ENCODE results near the gene GMDS. TPM values are rescaled to one million over a fixed set of nuclear protein-coding genes. Genes with fewer than 3 reads are reported as not detected.

The GMDS gene
- total RNA-seq, 2 experiments from 2014 or later = 38.4 to 41.3 TPM

GRCh38 chr6:1665214-1665613 is 580.2 kb downstream of the GMDS start:
- CTCF ChIA-PET = interaction anchor here (0.6 kb wide), 1 partner anchor 181 kb away, joined by 4 read pairs; no protein-coding TSS in a partner anchor
- Mint-ChIP-seq H3K4me1 (ENCODE audit: low read depth) (no peaks in the 10 kb centered on the region), H3K4me3 (no peak overlapping the region), H3K9me3 (no peaks in the 10 kb centered on the region), H3K27ac (no peak overlapping the region), H3K36me3 (ENCODE audit: low read depth) (peaks cover 3% of the 10 kb centered on the region), H3K27me3 (ENCODE audit: low read depth) (no peaks in the 10 kb centered on the region)
- no peak for DNase-seq
- intact Hi-C loops (cut with micrococcal nuclease) = no loop called here

- Mint-ChIP-seq H3K9me3 (no peaks in the 10 kb centered on the region), H3K4me3 (no peak overlapping the region), H3K27me3 (ENCODE audit: low read depth) (no peaks in the 10 kb centered on the region), H3K27ac (no peak overlapping the region), H3K36me3 (ENCODE audit: low read depth) (peaks cover 3% of the 10 kb centered on the region), H3K4me1 (ENCODE audit: low read depth) (no peaks in the 10 kb centered on the region)
- DNase-seq = no peak
- intact Hi-C loops (cut with micrococcal nuclease) = no loop called here
- CTCF ChIA-PET = no interaction called here
These were observed 581.1 kb downstream of the GMDS start for GRCh38 chr6:1664329-1664728.

GRCh38 chr6:1663511-1663910 is 581.9 kb downstream of the GMDS start:
- Mint-ChIP-seq H3K4me1 (ENCODE audit: low read depth) (no peaks in the 10 kb centered on the region), H3K27ac (no peak overlapping the region), H3K9me3 (no peaks in the 10 kb centered on the region)

GRCh38 chr6:1662534-1662933 is 582.9 kb downstream of the GMDS start:
- no peaks in the 10 kb centered on the region for H3K9me3 Mint-ChIP-seq
- CTCF ChIA-PET = interaction anchor here (0.7 kb wide), 1 partner anchor 96 kb away, joined by 3 read pairs; no protein-coding TSS in a partner anchor
- no peak for DNase-seq
- H3K27me3 Mint-ChIP-seq (ENCODE audit: low read depth) = no peaks in the 10 kb centered on the region
- H3K4me1 Mint-ChIP-seq (ENCODE audit: low read depth) = no peaks in the 10 kb centered on the region
- H3K36me3 Mint-ChIP-seq (ENCODE audit: low read depth) = peaks cover 4% of the 10 kb centered on the region
- H3K4me3 Mint-ChIP-seq = no peak overlapping the region
- no peak overlapping the region for H3K27ac Mint-ChIP-seq
- intact Hi-C loops (cut with micrococcal nuclease) = no loop called here

More at GRCh38 chr6:1663511-1663910, 581.9 kb downstream of the GMDS start:
- no peak overlapping the region for H3K4me3 Mint-ChIP-seq
- intact Hi-C loops (cut with micrococcal nuclease) = no loop called here
- peaks cover 3% of the 10 kb centered on the region for H3K36me3 Mint-ChIP-seq (ENCODE audit: low read depth)
- DNase-seq = no peak
- CTCF ChIA-PET = no interaction called here
- no peaks in the 10 kb centered on the region for H3K27me3 Mint-ChIP-seq (ENCODE audit: low read depth)

- no peaks in the 10 kb centered on the region for H3K4me1 Mint-ChIP-seq (ENCODE audit: low read depth)
- no peak overlapping the region for H3K4me3 Mint-ChIP-seq
- no peaks in the 10 kb centered on the region for H3K27me3 Mint-ChIP-seq (ENCODE audit: low read depth)
- H3K9me3 Mint-ChIP-seq = no peaks in the 10 kb centered on the region
- intact Hi-C loops (cut with micrococcal nuclease) = no loop called here
- no peak overlapping the region for H3K27ac Mint-ChIP-seq
- DNase-seq = no peak
- H3K36me3 Mint-ChIP-seq (ENCODE audit: low read depth) = peaks cover 6% of the 10 kb centered on the region
- CTCF ChIA-PET = no interaction called here
These were observed 585.6 kb downstream of the GMDS start for GRCh38 chr6:1659816-1660215.

GRCh38 chr6:1658212-1659005 is 587.0 kb downstream of the GMDS start:
- intact Hi-C loops (cut with micrococcal nuclease) = no loop called here
- CTCF ChIA-PET = no interaction called here
- H3K9me3 Mint-ChIP-seq = no peaks in the 10 kb centered on the region
- no peak overlapping the region for H3K27ac Mint-ChIP-seq
- no peaks in the 10 kb centered on the region for H3K27me3 Mint-ChIP-seq (ENCODE audit: low read depth)
- H3K4me3 Mint-ChIP-seq = no peak overlapping the region
- peaks cover 6% of the 10 kb centered on the region for H3K36me3 Mint-ChIP-seq (ENCODE audit: low read depth)
- no peak for DNase-seq
- H3K4me1 Mint-ChIP-seq (ENCODE audit: low read depth) = no peaks in the 10 kb centered on the region

GRCh38 chr6:1657771-1658165 is 587.6 kb downstream of the GMDS start:
- Mint-ChIP-seq H3K4me3 (no peak overlapping the region), H3K27ac (no peak overlapping the region), H3K4me1 (ENCODE audit: low read depth) (no peaks in the 10 kb centered on the region), H3K36me3 (ENCODE audit: low read depth) (peaks cover 6% of the 10 kb centered on the region), H3K9me3 (no peaks in the 10 kb centered on the region), H3K27me3 (ENCODE audit: low read depth) (no peaks in the 10 kb centered on the region)
- CTCF ChIA-PET = no interaction called here
- intact Hi-C loops (cut with micrococcal nuclease) = no loop called here
- no peak for DNase-seq

GRCh38 chr6:1657116-1657770 is 588.2 kb downstream of the GMDS start:
- no peaks in the 10 kb centered on the region for H3K9me3 Mint-ChIP-seq
- H3K27me3 Mint-ChIP-seq (ENCODE audit: low read depth) = no peaks in the 10 kb centered on the region
- DNase-seq = no peak
- intact Hi-C loops (cut with micrococcal nuclease) = no loop called here
- CTCF ChIA-PET = no interaction called here
- H3K36me3 Mint-ChIP-seq (ENCODE audit: low read depth) = peaks cover 6% of the 10 kb centered on the region
- H3K4me3 Mint-ChIP-seq = no peak overlapping the region
- no peak overlapping the region for H3K27ac Mint-ChIP-seq
- no peaks in the 10 kb centered on the region for H3K4me1 Mint-ChIP-seq (ENCODE audit: low read depth)

- intact Hi-C loops (cut with micrococcal nuclease) = no loop called here
- Mint-ChIP-seq H3K36me3 (ENCODE audit: low read depth) (peaks cover 2% of the 10 kb centered on the region), H3K27ac (no peak overlapping the region), H3K4me3 (no peak overlapping the region), H3K4me1 (ENCODE audit: low read depth) (no peaks in the 10 kb centered on the region), H3K27me3 (ENCODE audit: low read depth) (no peaks in the 10 kb centered on the region), H3K9me3 (no peaks in the 10 kb centered on the region)
- DNase-seq = no peak
- CTCF ChIA-PET = no interaction called here
These were observed 591.4 kb downstream of the GMDS start for GRCh38 chr6:1654054-1654453.

- CTCF ChIA-PET = no interaction called here
- DNase-seq = no peak
- Mint-ChIP-seq H3K4me3 (no peak overlapping the region), H3K27ac (no peak overlapping the region), H3K27me3 (ENCODE audit: low read depth) (no peaks in the 10 kb centered on the region), H3K36me3 (ENCODE audit: low read depth) (peaks cover 1% of the 10 kb centered on the region), H3K9me3 (no peaks in the 10 kb centered on the region), H3K4me1 (ENCODE audit: low read depth) (no peaks in the 10 kb centered on the region)
- intact Hi-C loops (cut with micrococcal nuclease) = no loop called here
These were observed 592.6 kb downstream of the GMDS start for GRCh38 chr6:1652842-1653241.

- no peaks in the 10 kb centered on the region for H3K4me1 Mint-ChIP-seq (ENCODE audit: low read depth)
- H3K36me3 Mint-ChIP-seq (ENCODE audit: low read depth) = no peaks in the 10 kb centered on the region
- no peak overlapping the region for H3K4me3 Mint-ChIP-seq
- CTCF ChIA-PET = no interaction called here
- intact Hi-C loops (cut with micrococcal nuclease) = no loop called here
- H3K27me3 Mint-ChIP-seq (ENCODE audit: low read depth) = no peaks in the 10 kb centered on the region
- no peak for DNase-seq
- no peak overlapping the region for H3K27ac Mint-ChIP-seq
- no peaks in the 10 kb centered on the region for H3K9me3 Mint-ChIP-seq
These were observed 594.0 kb downstream of the GMDS start for GRCh38 chr6:1651362-1651761.

- Mint-ChIP-seq H3K27me3 (ENCODE audit: low read depth) (no peaks in the 10 kb centered on the region), H3K36me3 (ENCODE audit: low read depth) (peaks cover 1% of the 10 kb centered on the region), H3K27ac (no peak overlapping the region), H3K4me1 (ENCODE audit: low read depth) (no peaks in the 10 kb centered on the region), H3K9me3 (no peaks in the 10 kb centered on the region), H3K4me3 (no peak overlapping the region)
- intact Hi-C loops (cut with micrococcal nuclease) = no loop called here
- DNase-seq = no peak
- CTCF ChIA-PET = no interaction called here
These were observed 599.8 kb downstream of the GMDS start for GRCh38 chr6:1645466-1646185.

Data from activated naive CD4-positive, alpha-beta T cell treated with anti-CD3 and anti-CD28 coated beads for 36 hours (primary cell).